ENCODE data around the gene MCF2L2.

GRCh38 chr3:183233966-183234365 lies 194.5 kb downstream of the MCF2L2 start:
- TF ChIP-seq POLR2A (IDR thresholded peaks at IDR 0.05; ENCODE audit: low read depth, low read length) (no peak), POLR2AphosphoS5 (IDR thresholded peaks at IDR 0.05; ENCODE audit: low read depth, low read length) (no peak), TAF1 (IDR thresholded peaks at IDR 0.05; ENCODE audit: borderline replicate concordance, low read depth, low read length) (no peak)
